ENCODE results near the gene MAP4K2. TPM values are rescaled to one million over a fixed set of nuclear protein-coding genes. Genes with fewer than 3 reads are reported as not detected.
"Not testable (repeated sequence)": the region's sequence is repeated elsewhere in the genome, so short reads cannot be mapped to it uniquely, and the experiment has no call there.

Gene MAP4K2
- total and polyA plus RNA-seq, 7 donors: 3.0 to 6.7 (median 4.5) TPM

- Histone ChIP-seq H3K36me3 (ENCODE audit: insufficient read depth in 1 of 2, low read depth in 1 of 2) (no peaks in the 10 kb centered on the region), H3K27me3 (ENCODE audit: insufficient read depth in 3 of 3, low read length in 2 of 3) (no peaks in the 10 kb centered on the region), H3K9me3 (no peaks in the 10 kb centered on the region), H3K4me3 (peak overlapping the region; percentile 38), H3K27ac (no peak overlapping the region), H3K4me1 (no peaks in the 10 kb centered on the region)
- 54 to 62% (median 54%) methylated on average over 51 to 52 of the region's 52 CpGs for WGBS, 3 donors
- peak; percentile 64 to 95 (median 91) for ATAC-seq
- intact Hi-C loops (cut with DNase I): no loop called here
- no peak for TF ChIP-seq CTCF (IDR thresholded peaks at IDR 0.05)
- DNase-seq: peak in 1 of 2 donors; percentile 70
Measured at GRCh38 chr11:64826578-64827450, 23.8 kb upstream of the MAP4K2 start.

- DNase-seq (no peak), ATAC-seq (no peak)
- TF ChIP-seq CTCF (IDR thresholded peaks at IDR 0.05): no peak
- Histone ChIP-seq H3K27ac (no peak overlapping the region), H3K4me1 (no peaks in the 10 kb centered on the region), H3K27me3 (ENCODE audit: insufficient read depth in 3 of 3, low read length in 2 of 3) (no peaks in the 10 kb centered on the region), H3K4me3 (no peak overlapping the region), H3K9me3 (no peaks in the 10 kb centered on the region), H3K36me3 (ENCODE audit: insufficient read depth in 1 of 2, low read depth in 1 of 2) (no peaks in the 10 kb centered on the region)
- intact Hi-C loops (cut with DNase I): no loop called here
- 86 to 96% (median 93%) methylated on average over 7 of the region's 7 CpGs for whole genome bisulfite sequencing, 3 donors
Measured at GRCh38 chr11:64826062-64826461, 23.0 kb upstream of the MAP4K2 start.

GRCh38 chr11:64823568-64824119 lies 20.6 kb upstream of the MAP4K2 start:
- WGBS, 3 donors: 62 to 69% (median 64%) methylated on average over 11 of the region's 11 CpGs
- H3K4me3 ChIP-seq: no peak overlapping the region
- no peaks in the 10 kb centered on the region for H3K9me3 ChIP-seq
- DNase-seq: no peak
- intact Hi-C loops (cut with DNase I): no loop called here
- no peaks in the 10 kb centered on the region for H3K4me1 ChIP-seq
- H3K27ac ChIP-seq: no peak overlapping the region
- no peaks in the 10 kb centered on the region for H3K27me3 ChIP-seq (ENCODE audit: insufficient read depth in 3 of 3, low read length in 2 of 3)
- no peaks in the 10 kb centered on the region for H3K36me3 ChIP-seq (ENCODE audit: insufficient read depth in 1 of 2, low read depth in 1 of 2)
- no peak for ATAC-seq
- TF ChIP-seq CTCF (IDR thresholded peaks at IDR 0.05): no peak

- Histone ChIP-seq H3K36me3 (ENCODE audit: insufficient read depth in 1 of 2, low read depth in 1 of 2) (no peaks in the 10 kb centered on the region), H3K4me3 (no peak overlapping the region), H3K9me3 (no peaks in the 10 kb centered on the region), H3K27ac (no peak overlapping the region), H3K4me1 (no peaks in the 10 kb centered on the region), H3K27me3 (ENCODE audit: insufficient read depth in 3 of 3, low read length in 2 of 3) (no peaks in the 10 kb centered on the region)
- TF ChIP-seq CTCF (IDR thresholded peaks at IDR 0.05): no peak
- ATAC-seq: no peak
- 76 to 85% (median 83%) methylated on average over 3 of the region's 3 CpGs for WGBS, 3 donors
- DNase-seq: no peak
- intact Hi-C loops (cut with DNase I): no loop called here
Measured at GRCh38 chr11:64817476-64817875, 14.5 kb upstream of the MAP4K2 start.

GRCh38 chr11:64815433-64815832 lies 12.4 kb upstream of the MAP4K2 start:
- ATAC-seq; H3K36me3 ChIP-seq (ENCODE audit: insufficient read depth in 1 of 2, low read depth in 1 of 2); H3K4me1 ChIP-seq; H3K4me3 ChIP-seq; H3K27me3 ChIP-seq (ENCODE audit: insufficient read depth in 3 of 3, low read length in 2 of 3); H3K27ac ChIP-seq; H3K9me3 ChIP-seq; DNase-seq; intact Hi-C loops (cut with DNase I): not testable (repeated sequence)
- 81 to 92% (median 87%) methylated on average over 5 of the region's 5 CpGs for WGBS, 3 donors

All from psoas muscle (tissue), 8 donors.